CD8-positive, alpha-beta memory T cell (primary cell): ENCODE results near the gene RFTN1. TPM values are rescaled to one million over a fixed set of nuclear protein-coding genes. Genes with fewer than 3 reads are reported as not detected.

Experiments
- CTCF ChIA-PET: fragments of 350-600 bp; sonication (Branson Sonifier 250); formaldehyde crosslinking; loops from one replicate; lab custom pipeline; 2021; ENCODE audit warnings: antibody characterized with exemption; lab: Charles Lee
- POLR2A ChIA-PET: fragments of 350-600 bp; sonication (Branson Sonifier 250); formaldehyde crosslinking; loops from one replicate; lab custom pipeline; 2021; ENCODE audit warnings: antibody characterized with exemption; lab: Charles Lee
- DNase-seq, 5 donors: peaks; one replicate each; pipeline versions ENCODE4 v3.0.0 to v3.0.0-alpha.2; 2020 to 2022; ENCODE audit warnings: mixed read lengths in 1 of 5
- H3K27ac ChIP-seq: one replicate; pipeline ENCODE4 v1.7.0; 2013; ENCODE audit warnings: low read depth, mild to moderate bottlenecking, low read length, moderate library complexity
- H3K27me3 ChIP-seq: 2 replicates; pipeline ENCODE4 v1.7.0; 2013; ENCODE audit warnings: low read length, mild to moderate bottlenecking; ENCODE audit not compliant: insufficient read depth, poor library complexity, severe bottlenecking
- H3K36me3 ChIP-seq: 2 replicates; pipeline ENCODE4 v1.7.0; 2013; ENCODE audit warnings: mild to moderate bottlenecking, low read length, moderate library complexity; ENCODE audit not compliant: insufficient read depth
- H3K4me1 ChIP-seq: 2 replicates; pipeline ENCODE4 v1.7.0; 2013; ENCODE audit warnings: mild to moderate bottlenecking, low read length, moderate library complexity; ENCODE audit not compliant: insufficient read depth
- H3K4me3 ChIP-seq: 2 replicates; pipeline ENCODE4 v1.7.0; 2013; ENCODE audit warnings: mild to moderate bottlenecking, low read length
- H3K9me3 ChIP-seq: 2 replicates; pipeline ENCODE4 v1.7.0; 2013; ENCODE audit warnings: mild to moderate bottlenecking, low read length
- H3K27ac Mint-ChIP-seq, 8 donors: one replicate each; pipeline ENCODE4 v1.8.0; 2020 to 2021; ENCODE audit warnings: mixed read lengths in 8 of 8, mild to moderate bottlenecking in 6 of 8, inconsistent platforms in 3 of 8, moderate library complexity in 3 of 8
- H3K27me3 Mint-ChIP-seq, 2 donors: one replicate each; pipeline ENCODE4 v1.8.0; 2020 to 2021; ENCODE audit warnings: mixed read lengths in 2 of 2, mild to moderate bottlenecking in 1 of 2, moderate library complexity in 1 of 2
- H3K36me3 Mint-ChIP-seq, 3 donors: one replicate each; pipeline ENCODE4 v1.8.0; 2020 to 2021; ENCODE audit warnings: mixed read lengths in 3 of 3, inconsistent platforms in 1 of 3, mild to moderate bottlenecking in 1 of 3
- H3K4me1 Mint-ChIP-seq, 3 donors: one replicate each; pipeline ENCODE4 v1.8.0; 2020 to 2021; ENCODE audit warnings: mixed read lengths in 3 of 3, inconsistent platforms in 1 of 3, mild to moderate bottlenecking in 1 of 3
- H3K4me3 Mint-ChIP-seq, 7 donors: one replicate each; pipeline ENCODE4 v1.8.0; 2020 to 2021; ENCODE audit warnings: mixed read lengths in 7 of 7, mild to moderate bottlenecking in 6 of 7, moderate library complexity in 4 of 7, inconsistent platforms in 2 of 7
- H3K9me3 Mint-ChIP-seq, 5 donors: one replicate each; pipeline ENCODE4 v1.8.0; 2020 to 2022; ENCODE audit warnings: mixed read lengths in 5 of 5, mild to moderate bottlenecking in 3 of 5, moderate library complexity in 2 of 5, inconsistent platforms in 1 of 5
- polyA plus RNA-seq: library from polyadenylated mRNA; unstranded; fragments of 300-500 nt; fragmentation: Illumina TruSeq; gene quantifications from one replicate; pipeline ENCODE4 v1.2.3, GENCODE V29; 2021
- total RNA-seq, 2 experiments: library from RNA; stranded (reverse); gene quantifications; one replicate each; pipeline ENCODE4 v1.2.3, GENCODE V29; 2021

The RFTN1 gene
- total and polyA plus RNA-seq, 3 experiments from 2014 or later: 87.4 to 126 (median 125) TPM

GRCh38 chr3:16461463-16462245 is 51.8 kb downstream of the RFTN1 start:
- H3K36me3 Mint-ChIP-seq: peaks cover 11 to 28% (median 12%) of the 10 kb centered on the region in 3 donors
- Histone ChIP-seq H3K36me3 (no peaks in the 10 kb centered on the region), H3K27ac (no peak overlapping the region), H3K27me3 (no peaks in the 10 kb centered on the region), H3K4me3 (no peak overlapping the region), H3K4me1 (peaks cover 24% of the 10 kb centered on the region), H3K9me3 (no peaks in the 10 kb centered on the region)
- ChIA-PET CTCF (interaction anchor here (1.0 to 1.5 kb wide), 2 partner anchors 50 kb away, joined by 3 read pairs; no protein-coding TSS in a partner anchor), POLR2A (interaction anchor here (0.6 to 0.9 kb wide), 2 partner anchors 14 to 51 kb away, joined by 3 to 4 read pairs; no protein-coding TSS in a partner anchor)
- H3K27ac Mint-ChIP-seq: peak overlapping the region in 4 of 8 donors; percentile 2 to 89 (median 38)
- H3K9me3 Mint-ChIP-seq: no peaks in the 10 kb centered on the region
- H3K4me3 Mint-ChIP-seq: no peak overlapping the region
- H3K4me1 Mint-ChIP-seq: peaks cover 34 to 72% (median 59%) of the 10 kb centered on the region in 3 donors
- no peak for DNase-seq
- no peaks in the 10 kb centered on the region for H3K27me3 Mint-ChIP-seq

GRCh38 chr3:16460886-16461285 is 52.6 kb downstream of the RFTN1 start:
- Mint-ChIP-seq H3K4me3 (no peak overlapping the region), H3K4me1 (peaks cover 33 to 69% (median 51%) of the 10 kb centered on the region in 3 donors), H3K9me3 (no peaks in the 10 kb centered on the region), H3K36me3 (peaks cover 7 to 23% (median 9%) of the 10 kb centered on the region in 3 donors), H3K27ac (no peak overlapping the region), H3K27me3 (no peaks in the 10 kb centered on the region)
- POLR2A ChIA-PET: interaction anchor here (0.6 kb wide), 1 partner anchor 15 kb away, joined by 3 read pairs; no protein-coding TSS in a partner anchor
- no peak overlapping the region for H3K27ac ChIP-seq
- no peaks in the 10 kb centered on the region for H3K9me3 ChIP-seq
- DNase-seq: no peak
- H3K4me3 ChIP-seq: no peak overlapping the region
- H3K4me1 ChIP-seq: peaks cover 24% of the 10 kb centered on the region
- no peaks in the 10 kb centered on the region for H3K36me3 ChIP-seq
- no peaks in the 10 kb centered on the region for H3K27me3 ChIP-seq
- CTCF ChIA-PET: interaction anchor here (1.0 kb wide), 1 partner anchor 51 kb away, joined by 3 read pairs; no protein-coding TSS in a partner anchor

GRCh38 chr3:16460273-16460672 is 53.2 kb downstream of the RFTN1 start:
- Histone ChIP-seq H3K4me1 (peaks cover 24% of the 10 kb centered on the region), H3K9me3 (no peaks in the 10 kb centered on the region), H3K27me3 (no peaks in the 10 kb centered on the region), H3K4me3 (no peak overlapping the region), H3K27ac (no peak overlapping the region), H3K36me3 (no peaks in the 10 kb centered on the region)
- Mint-ChIP-seq H3K27ac (no peak overlapping the region), H3K9me3 (no peaks in the 10 kb centered on the region), H3K4me1 (peaks cover 34 to 74% (median 52%) of the 10 kb centered on the region in 3 donors), H3K27me3 (no peaks in the 10 kb centered on the region), H3K4me3 (no peak overlapping the region), H3K36me3 (peaks cover 6 to 22% (median 7%) of the 10 kb centered on the region in 3 donors)
- no peak for DNase-seq
- CTCF ChIA-PET: no interaction called here
- POLR2A ChIA-PET: no interaction called here

GRCh38 chr3:16456784-16457415 is 56.6 kb downstream of the RFTN1 start:
- POLR2A ChIA-PET: interaction anchor here (0.6 kb wide), 1 partner anchor 112 kb away, joined by 3 read pairs; no protein-coding TSS in a partner anchor

GRCh38 chr3:16455966-16456365 is 57.5 kb downstream of the RFTN1 start:
- Histone ChIP-seq H3K27ac (no peak overlapping the region), H3K36me3 (no peaks in the 10 kb centered on the region), H3K9me3 (no peaks in the 10 kb centered on the region), H3K27me3 (no peaks in the 10 kb centered on the region), H3K4me1 (no peaks in the 10 kb centered on the region), H3K4me3 (no peak overlapping the region)
- no peak for DNase-seq
- no peaks in the 10 kb centered on the region for H3K27me3 Mint-ChIP-seq
- H3K36me3 Mint-ChIP-seq: peaks cover 5 to 48% (median 21%) of the 10 kb centered on the region in 3 donors
- no peak overlapping the region for H3K4me3 Mint-ChIP-seq
- ChIA-PET POLR2A (no interaction called here), CTCF (no interaction called here)
- no peak overlapping the region for H3K27ac Mint-ChIP-seq
- no peaks in the 10 kb centered on the region for H3K9me3 Mint-ChIP-seq
- H3K4me1 Mint-ChIP-seq: peaks cover 18 to 64% (median 33%) of the 10 kb centered on the region in 3 donors

More at GRCh38 chr3:16456784-16457415, 56.6 kb downstream of the RFTN1 start:
- Histone ChIP-seq H3K4me3 (no peak overlapping the region), H3K4me1 (peaks cover 1% of the 10 kb centered on the region), H3K36me3 (no peaks in the 10 kb centered on the region), H3K9me3 (no peaks in the 10 kb centered on the region), H3K27me3 (no peaks in the 10 kb centered on the region), H3K27ac (no peak overlapping the region)
- H3K4me3 Mint-ChIP-seq: no peak overlapping the region
- peak overlapping the region in 1 of 8 donors; percentile 41 for H3K27ac Mint-ChIP-seq
- H3K36me3 Mint-ChIP-seq: peaks cover 3 to 41% (median 21%) of the 10 kb centered on the region in 3 donors
- DNase-seq: peak in 1 of 5 donors; percentile 20
- CTCF ChIA-PET: no interaction called here
- no peaks in the 10 kb centered on the region for H3K9me3 Mint-ChIP-seq
- H3K27me3 Mint-ChIP-seq: no peaks in the 10 kb centered on the region
- H3K4me1 Mint-ChIP-seq: peaks cover 22 to 67% (median 41%) of the 10 kb centered on the region in 3 donors

GRCh38 chr3:16455001-16455400 is 58.5 kb downstream of the RFTN1 start:
- no peak overlapping the region for H3K4me3 Mint-ChIP-seq
- DNase-seq: no peak
- peaks cover 7 to 52% (median 23%) of the 10 kb centered on the region in 3 donors for H3K36me3 Mint-ChIP-seq
- Histone ChIP-seq H3K27me3 (no peaks in the 10 kb centered on the region), H3K9me3 (no peaks in the 10 kb centered on the region), H3K36me3 (no peaks in the 10 kb centered on the region), H3K4me1 (no peaks in the 10 kb centered on the region), H3K27ac (no peak overlapping the region), H3K4me3 (no peak overlapping the region)
- H3K4me1 Mint-ChIP-seq: peaks cover 26 to 67% (median 33%) of the 10 kb centered on the region in 3 donors
- peak overlapping the region in 2 of 8 donors; percentile 10 to 56 for H3K27ac Mint-ChIP-seq
- no peaks in the 10 kb centered on the region for H3K9me3 Mint-ChIP-seq
- POLR2A ChIA-PET: no interaction called here
- CTCF ChIA-PET: no interaction called here
- no peaks in the 10 kb centered on the region for H3K27me3 Mint-ChIP-seq

- Mint-ChIP-seq H3K36me3 (peaks cover 9 to 55% (median 22%) of the 10 kb centered on the region in 3 donors), H3K27ac (no peak overlapping the region), H3K4me1 (peaks cover 30 to 76% (median 30%) of the 10 kb centered on the region in 3 donors), H3K27me3 (no peaks in the 10 kb centered on the region), H3K4me3 (no peak overlapping the region), H3K9me3 (no peaks in the 10 kb centered on the region)
- DNase-seq: no peak
- ChIA-PET CTCF (no interaction called here), POLR2A (no interaction called here)
- Histone ChIP-seq H3K9me3 (no peaks in the 10 kb centered on the region), H3K4me3 (no peak overlapping the region), H3K27ac (no peak overlapping the region), H3K4me1 (no peaks in the 10 kb centered on the region), H3K27me3 (no peaks in the 10 kb centered on the region), H3K36me3 (no peaks in the 10 kb centered on the region)
Observed at GRCh38 chr3:16452261-16452660, 61.2 kb downstream of the RFTN1 start.

GRCh38 chr3:16449369-16449768 is 64.1 kb downstream of the RFTN1 start:
- Mint-ChIP-seq H3K4me1 (peaks cover 27 to 71% (median 33%) of the 10 kb centered on the region in 3 donors), H3K27ac (peak overlapping the region in 1 of 8 donors; percentile 52), H3K27me3 (no peaks in the 10 kb centered on the region), H3K36me3 (peaks cover 9 to 50% (median 23%) of the 10 kb centered on the region in 3 donors), H3K9me3 (no peaks in the 10 kb centered on the region), H3K4me3 (no peak overlapping the region)
- ChIA-PET POLR2A (no interaction called here), CTCF (no interaction called here)
- no peaks in the 10 kb centered on the region for H3K4me1 ChIP-seq
- H3K36me3 ChIP-seq: no peaks in the 10 kb centered on the region
- H3K9me3 ChIP-seq: no peaks in the 10 kb centered on the region
- no peak for DNase-seq
- H3K4me3 ChIP-seq: no peak overlapping the region
- no peaks in the 10 kb centered on the region for H3K27me3 ChIP-seq
- no peak overlapping the region for H3K27ac ChIP-seq
